Neural cell (in vitro differentiated cells): ENCODE data around the gene DNM2.

ENCODE experiments used
- CTCF ChIP-seq: fragments of 450-650 bp; IDR thresholded peaks from 2 replicates; pipeline ENCODE4 v1.5.1; 2014; ENCODE audit warnings: antibody characterized with exemption, mild to moderate bottlenecking, moderate library complexity; ENCODE audit not compliant: poor library complexity, severe bottlenecking
- EP300 ChIP-seq: fragments of 450-650 bp; conservative IDR thresholded peaks from 2 replicates; pipeline ENCODE4 v1.6.1; 2014; ENCODE audit warnings: antibody characterized with exemption, mild to moderate bottlenecking, moderate library complexity; ENCODE audit not compliant: poor library complexity, severe bottlenecking
- EZH2 ChIP-seq: fragments of 200-600, 300-800 bp; shearing (Covaris generic), sonication (generic); IDR thresholded peaks from 2 replicates; pipeline ENCODE4 v1.6.1; 2014; ENCODE audit warnings: antibody characterized with exemption, low read length, borderline replicate concordance, mild to moderate bottlenecking; ENCODE audit not compliant: insufficient read depth, poor library complexity, severe bottlenecking
- MXI1 ChIP-seq: fragments of 450-650 bp; conservative IDR thresholded peaks from 2 replicates; pipeline ENCODE4 v1.6.1; 2014; ENCODE audit warnings: antibody characterized with exemption, mild to moderate bottlenecking; ENCODE audit not compliant: poor library complexity, severe bottlenecking
- POLR2AphosphoS5 ChIP-seq: IDR thresholded peaks from 2 replicates; pipeline ENCODE4 v1.6.1; 2012
- RAD21 ChIP-seq: fragments of 450-650 bp; conservative IDR thresholded peaks from 2 replicates; pipeline ENCODE4 v1.6.1; 2014; ENCODE audit warnings: antibody characterized with exemption, mild to moderate bottlenecking, moderate library complexity
- SMC3 ChIP-seq: fragments of 450-650 bp; conservative IDR thresholded peaks from 2 replicates; pipeline ENCODE4 v1.6.1; 2014; ENCODE audit warnings: antibody characterized with exemption, mild to moderate bottlenecking, moderate library complexity; ENCODE audit not compliant: poor library complexity
- TAF1 ChIP-seq: IDR thresholded peaks from 2 replicates; pipeline ENCODE4 v1.6.1; 2012; ENCODE audit warnings: low read depth
- TF ChIP-seq, protein P1 (sequence below): IDR thresholded peaks from 2 replicates; pipeline ENCODE4 v1.6.1; 2012; ENCODE audit warnings: borderline replicate concordance

DNA sequence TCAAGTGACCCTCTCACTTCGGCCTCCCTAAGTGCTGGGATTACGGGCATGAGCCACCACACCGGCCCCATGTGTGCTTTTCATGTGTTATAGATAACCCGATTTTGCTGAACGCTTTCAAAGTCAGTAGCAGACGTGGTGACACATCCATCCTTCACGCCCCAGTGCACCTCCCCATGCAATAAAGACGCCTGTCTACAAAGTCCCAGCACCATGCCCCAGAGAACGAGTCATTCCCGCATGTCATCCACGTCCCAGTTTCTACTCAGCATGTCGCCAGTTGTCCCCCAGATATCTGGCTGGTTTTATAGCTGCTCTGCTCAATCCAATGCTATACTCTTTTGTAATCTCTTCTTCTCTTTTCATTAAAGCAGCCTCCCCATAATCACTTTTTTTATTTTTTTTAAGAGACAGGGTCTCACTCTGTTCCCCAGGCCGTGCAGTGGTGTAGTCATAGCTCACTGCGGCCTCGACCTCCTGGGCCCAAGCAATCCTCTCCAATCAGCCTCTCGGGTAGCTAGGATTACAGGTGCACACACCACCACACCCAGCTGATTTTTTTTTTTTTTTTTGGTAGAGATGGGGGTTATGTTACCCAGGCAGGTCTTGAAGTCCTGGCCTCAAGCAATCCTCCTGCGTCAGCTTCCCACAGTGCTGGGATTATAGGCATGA lies 42.5 kb downstream of the DNM2 start:
- TF ChIP-seq CTCF (no peak), EP300 (no peak), TAF1 (no peak), EZH2 (no peak), RAD21 (no peak), SMC3 (no peak), MXI1 (no peak), POLR2AphosphoS5 (no peak)
- TF ChIP-seq, protein P1, sequence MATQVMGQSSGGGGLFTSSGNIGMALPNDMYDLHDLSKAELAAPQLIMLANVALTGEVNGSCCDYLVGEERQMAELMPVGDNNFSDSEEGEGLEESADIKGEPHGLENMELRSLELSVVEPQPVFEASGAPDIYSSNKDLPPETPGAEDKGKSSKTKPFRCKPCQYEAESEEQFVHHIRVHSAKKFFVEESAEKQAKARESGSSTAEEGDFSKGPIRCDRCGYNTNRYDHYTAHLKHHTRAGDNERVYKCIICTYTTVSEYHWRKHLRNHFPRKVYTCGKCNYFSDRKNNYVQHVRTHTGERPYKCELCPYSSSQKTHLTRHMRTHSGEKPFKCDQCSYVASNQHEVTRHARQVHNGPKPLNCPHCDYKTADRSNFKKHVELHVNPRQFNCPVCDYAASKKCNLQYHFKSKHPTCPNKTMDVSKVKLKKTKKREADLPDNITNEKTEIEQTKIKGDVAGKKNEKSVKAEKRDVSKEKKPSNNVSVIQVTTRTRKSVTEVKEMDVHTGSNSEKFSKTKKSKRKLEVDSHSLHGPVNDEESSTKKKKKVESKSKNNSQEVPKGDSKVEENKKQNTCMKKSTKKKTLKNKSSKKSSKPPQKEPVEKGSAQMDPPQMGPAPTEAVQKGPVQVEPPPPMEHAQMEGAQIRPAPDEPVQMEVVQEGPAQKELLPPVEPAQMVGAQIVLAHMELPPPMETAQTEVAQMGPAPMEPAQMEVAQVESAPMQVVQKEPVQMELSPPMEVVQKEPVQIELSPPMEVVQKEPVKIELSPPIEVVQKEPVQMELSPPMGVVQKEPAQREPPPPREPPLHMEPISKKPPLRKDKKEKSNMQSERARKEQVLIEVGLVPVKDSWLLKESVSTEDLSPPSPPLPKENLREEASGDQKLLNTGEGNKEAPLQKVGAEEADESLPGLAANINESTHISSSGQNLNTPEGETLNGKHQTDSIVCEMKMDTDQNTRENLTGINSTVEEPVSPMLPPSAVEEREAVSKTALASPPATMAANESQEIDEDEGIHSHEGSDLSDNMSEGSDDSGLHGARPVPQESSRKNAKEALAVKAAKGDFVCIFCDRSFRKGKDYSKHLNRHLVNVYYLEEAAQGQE: no peak
